ENCODE data around the gene STYXL2.

The STYXL2 gene

DNA sequence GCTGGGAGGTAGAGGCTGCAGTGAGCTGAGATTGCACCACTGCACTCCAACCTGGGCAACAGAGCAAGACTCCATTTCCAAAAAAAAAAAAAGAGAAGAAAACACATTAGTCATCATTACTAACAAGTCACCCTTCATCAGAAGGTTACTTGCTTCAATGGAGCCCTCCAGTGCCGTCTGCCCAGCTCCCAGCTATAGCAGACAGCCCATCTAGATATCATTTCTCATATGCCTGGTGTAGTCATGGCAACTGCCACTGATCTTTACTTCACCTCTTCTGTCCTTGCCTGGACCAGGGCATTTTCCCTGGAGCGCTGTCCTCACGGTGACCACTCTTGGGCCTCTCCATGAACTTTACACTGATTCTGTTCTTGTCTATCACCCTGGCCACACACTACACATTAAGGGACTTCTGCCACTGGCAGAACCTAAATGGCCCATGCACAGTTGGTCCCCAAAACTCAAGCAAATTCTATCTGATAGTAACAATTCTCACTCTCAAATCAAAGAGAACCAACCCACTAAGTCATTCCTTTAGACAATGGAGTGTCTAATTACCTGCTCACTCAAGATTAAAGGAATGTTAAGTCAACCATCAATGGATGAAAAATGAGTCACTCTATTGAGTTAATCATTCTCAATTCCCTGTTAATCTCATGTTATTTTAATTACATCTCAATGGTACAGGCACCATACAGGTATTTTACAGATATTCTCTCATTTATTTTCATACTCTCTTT lies 16.6 kb upstream of the STYXL2 start:
- Histone ChIP-seq H3K27ac (no peak overlapping the region), H3K4me3 (no peak overlapping the region)
- no peak for DNase-seq (ENCODE audit: low spot score)
- TF ChIP-seq CTCF (IDR thresholded peaks at IDR 0.05), result no peak

DNA sequence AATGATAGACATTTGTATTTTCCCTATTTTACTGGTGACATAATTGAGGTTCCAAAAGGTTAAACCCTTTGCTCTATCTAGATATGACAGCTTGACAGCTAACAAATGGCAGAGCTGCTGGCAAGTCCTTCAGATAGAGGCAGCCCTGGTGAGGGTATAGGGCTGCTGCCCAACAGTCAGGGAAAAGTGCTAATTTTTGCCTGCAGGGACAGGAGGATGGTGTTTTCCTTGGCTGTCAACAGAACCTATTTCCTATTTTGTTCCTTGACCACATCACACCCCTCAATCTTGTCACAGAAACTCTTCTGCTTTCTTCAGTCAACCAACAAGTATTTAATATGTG lies 16.0 kb upstream of the STYXL2 start:
- no peak for DNase-seq (ENCODE audit: low spot score)
- no peak for TF ChIP-seq CTCF (IDR thresholded peaks at IDR 0.05)
- H3K4me3 ChIP-seq, result no peak overlapping the region
- no peak overlapping the region for H3K27ac ChIP-seq

DNA sequence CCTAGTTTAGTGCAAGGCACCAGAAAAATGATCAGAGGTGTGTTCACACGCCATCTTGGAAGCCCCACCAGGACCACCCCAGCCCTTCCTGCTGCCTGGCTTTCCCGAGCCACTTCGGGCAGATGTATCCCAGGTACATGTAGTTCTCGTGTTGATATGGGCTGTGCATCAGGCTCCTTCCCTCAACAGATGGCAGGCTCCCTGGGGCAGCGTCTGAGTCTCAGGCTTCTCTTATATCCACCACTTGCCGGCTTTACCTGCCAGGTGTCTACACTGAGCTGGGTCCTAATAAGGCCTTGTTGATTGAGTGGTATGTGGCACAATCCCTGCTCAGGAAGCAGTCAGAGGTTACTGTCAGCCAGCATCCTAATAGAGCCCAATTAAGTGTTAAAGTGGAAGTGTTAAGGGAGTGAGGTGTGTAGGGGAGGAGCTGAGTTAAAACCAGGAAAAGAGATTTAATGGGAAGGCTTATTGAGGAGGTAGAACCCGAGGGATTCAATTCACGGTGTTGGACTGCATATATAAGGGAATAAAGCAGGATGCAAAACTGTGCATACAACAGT lies 12.2 kb upstream of the STYXL2 start:
- H3K4me3 ChIP-seq, result no peak overlapping the region
- TF ChIP-seq CTCF (IDR thresholded peaks at IDR 0.05), result no peak
- H3K27ac ChIP-seq, result no peak overlapping the region
- no peak for DNase-seq (ENCODE audit: low spot score)

DNA sequence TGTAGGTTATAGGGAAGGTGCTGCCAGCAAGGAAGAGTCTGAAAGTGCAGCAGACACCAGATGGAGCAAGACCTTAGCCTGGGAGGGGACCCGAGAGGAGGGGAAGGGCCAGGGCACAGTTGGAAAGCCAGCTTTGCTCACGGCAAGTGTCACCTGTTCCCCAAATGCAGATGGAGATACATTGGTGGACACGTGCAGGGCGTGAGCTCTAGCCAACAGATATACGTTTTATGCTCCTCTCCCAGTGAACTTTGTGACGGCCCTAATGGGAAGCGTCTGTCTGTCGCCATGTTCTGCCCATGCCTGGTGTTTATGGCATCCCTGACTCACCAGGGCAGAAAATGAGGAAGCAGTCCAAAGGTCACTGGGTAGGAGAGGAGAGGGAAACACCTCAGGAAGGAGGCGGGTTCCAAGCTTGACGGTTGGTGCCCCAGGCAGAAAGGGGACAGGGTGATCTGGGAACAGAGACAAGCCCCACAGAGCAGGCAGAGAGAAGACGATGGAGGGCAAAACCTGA lies 11.3 kb upstream of the STYXL2 start:
- no peak for TF ChIP-seq CTCF (IDR thresholded peaks at IDR 0.05)
- Histone ChIP-seq H3K27ac (no peak overlapping the region), H3K4me3 (no peak overlapping the region)
- DNase-seq (ENCODE audit: low spot score), result no peak

DNA sequence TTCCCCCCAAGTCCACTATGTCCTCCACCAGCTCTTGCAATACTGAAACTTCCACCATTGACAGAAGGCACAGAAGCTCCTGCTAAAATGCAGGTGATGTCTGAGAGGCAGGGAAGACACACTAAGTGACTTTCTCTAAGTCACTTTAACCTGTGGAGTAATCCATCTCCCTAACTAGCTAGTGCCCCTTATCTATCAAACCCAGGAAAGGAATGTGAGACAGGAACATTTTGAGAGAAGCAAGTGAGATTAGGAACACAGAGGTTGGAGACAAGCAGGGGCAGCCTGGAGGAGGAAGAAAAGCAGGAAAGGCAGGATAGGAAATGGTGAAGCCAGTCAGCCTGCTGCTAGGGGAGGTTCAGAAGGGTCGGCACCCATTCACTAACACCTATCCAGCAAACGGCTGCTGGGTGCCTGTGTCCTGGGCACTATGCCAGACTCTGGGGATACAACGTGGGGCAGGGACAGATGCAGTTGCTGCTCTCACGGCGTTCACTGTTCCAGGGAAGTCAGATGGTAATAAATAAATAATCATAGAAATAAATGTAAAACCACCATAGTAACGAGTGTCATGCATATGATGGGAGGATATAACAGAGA lies 10.7 kb upstream of the STYXL2 start:
- Histone ChIP-seq H3K27ac (no peak overlapping the region), H3K4me3 (no peak overlapping the region)
- TF ChIP-seq CTCF (IDR thresholded peaks at IDR 0.05), result no peak
- DNase-seq (ENCODE audit: low spot score), result no peak

GRCh38 chr1:167083871-167084270 lies 10.0 kb upstream of the STYXL2 start:
- Histone ChIP-seq H3K4me3 (no peak overlapping the region), H3K27ac (no peak overlapping the region)
- no peak for DNase-seq (ENCODE audit: low spot score)
- no peak for TF ChIP-seq CTCF (IDR thresholded peaks at IDR 0.05)

DNA sequence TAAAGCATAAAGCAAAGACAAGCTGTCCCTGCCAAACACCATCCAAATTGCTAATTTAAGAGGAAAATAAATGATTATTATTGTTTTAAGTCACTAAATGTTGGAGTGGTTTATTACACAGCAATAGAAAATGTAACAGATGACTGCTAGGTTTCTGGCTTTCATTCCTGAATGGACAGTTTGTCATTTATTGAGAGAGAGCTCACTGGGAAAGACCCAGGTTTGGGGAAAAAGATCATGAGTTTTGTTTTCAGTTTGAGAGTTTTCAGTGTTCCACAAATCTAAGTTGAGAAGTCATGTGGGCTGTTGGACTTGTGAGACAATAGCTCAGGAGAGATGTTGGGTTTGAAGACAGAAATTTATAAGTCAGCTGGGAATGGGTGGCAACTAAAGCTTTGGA lies 9.1 kb upstream of the STYXL2 start:
- no peak for TF ChIP-seq CTCF (IDR thresholded peaks at IDR 0.05)
- H3K27ac ChIP-seq, result no peak overlapping the region

More for the DNA sequence above, 9.1 kb upstream of the STYXL2 start:
- H3K4me3 ChIP-seq, result no peak overlapping the region
- DNase-seq (ENCODE audit: low spot score), result no peak
